Tibial artery (tissue), 4 donors: ENCODE results near the gene KNG1.

Source experiments
- DNase-seq, 2 donors: peaks; one replicate each; pipeline ENCODE4 v3.0.0-alpha.2; 2019
- H3K27ac ChIP-seq, 2 donors: fragments of 200-600 bp; sonication (generic) in 1 of 2; 1 replicate in 1 of 2; 2 replicates in 1 of 2; pipeline ENCODE4 v1.5.1; 2018 to 2019; ENCODE audit warnings: mild to moderate bottlenecking in 1 of 2
- H3K27me3 ChIP-seq, 2 donors: fragments of 200-600 bp; sonication (generic) in 1 of 2; one replicate each; pipeline versions ENCODE4 v1.5.1 to v1.6.0; 2016 to 2019
- H3K36me3 ChIP-seq, 3 donors: fragments of 200-600 bp; sonication (generic) in 2 of 3; one replicate each; pipeline ENCODE4 v1.5.1; 2016 to 2019; ENCODE audit warnings: mild to moderate bottlenecking in 2 of 3
- H3K4me1 ChIP-seq, 4 donors: fragments of 200-600 bp; sonication (generic) in 2 of 4; 1 replicate in 3 of 4; 2 replicates in 1 of 4; pipeline ENCODE4 v1.5.1; 2016 to 2019
- H3K4me3 ChIP-seq, 2 donors: fragments of 200-600 bp; sonication (generic) in 1 of 2; 1 replicate in 1 of 2; 2 replicates in 1 of 2; pipeline ENCODE4 v1.5.1; 2018 to 2019; ENCODE audit warnings: mild to moderate bottlenecking in 2 of 2
- H3K9me3 ChIP-seq, 3 donors: fragments of 200-600 bp; sonication (generic) in 1 of 3; one replicate each; pipeline ENCODE4 v1.5.1; 2016 to 2019
- CTCF ChIP-seq, 2 experiments: fragments of 200-600 bp in 1 of 2; fragments of 450-650 bp in 1 of 2; IDR thresholded peaks; one replicate each; pipeline ENCODE4 v1.5.1; 2017 to 2019; ENCODE audit warnings: antibody characterized with exemption in 2 of 2, mild to moderate bottlenecking in 1 of 2, moderate library complexity in 1 of 2
- intact Hi-C: fragments of 100-400 bp; cut with DNase I; formaldehyde crosslinking; loops from one replicate; pipeline ENCODE4 v1.15.0; 2023; ENCODE audit warnings: low total_unique reads

Gene KNG1

GRCh38 chr3:186760141-186760833, 43.1 kb downstream of the KNG1 start:
- DNase-seq = no peak
- H3K4me3 ChIP-seq = no peak overlapping the region
- H3K27me3 ChIP-seq = no peaks in the 10 kb centered on the region
- H3K4me1 ChIP-seq = no peaks in the 10 kb centered on the region
- H3K9me3 ChIP-seq = no peaks in the 10 kb centered on the region
- intact Hi-C loops = no loop called here
- no peak for TF ChIP-seq CTCF (IDR thresholded peaks at IDR 0.05)
- H3K27ac ChIP-seq = no peak overlapping the region
- no peaks in the 10 kb centered on the region for H3K36me3 ChIP-seq

GRCh38 chr3:186760897-186761447, 43.8 kb downstream of the KNG1 start:
- Histone ChIP-seq H3K4me1 (no peaks in the 10 kb centered on the region), H3K27ac (no peak overlapping the region), H3K4me3 (no peak overlapping the region), H3K9me3 (no peaks in the 10 kb centered on the region), H3K36me3 (no peaks in the 10 kb centered on the region), H3K27me3 (no peaks in the 10 kb centered on the region)
- no peak for TF ChIP-seq CTCF (IDR thresholded peaks at IDR 0.05)
- intact Hi-C loops = no loop called here
- DNase-seq = no peak

- intact Hi-C loops = no loop called here
- H3K27ac ChIP-seq = peak overlapping the region; percentile 37 to 54
- DNase-seq = no peak
- H3K4me1 ChIP-seq = peaks cover 0 to 14% (median 5%) of the 10 kb centered on the region in 4 donors
- no peak for TF ChIP-seq CTCF (IDR thresholded peaks at IDR 0.05)
- H3K27me3 ChIP-seq = no peaks in the 10 kb centered on the region
- H3K9me3 ChIP-seq = no peaks in the 10 kb centered on the region
- H3K36me3 ChIP-seq = no peaks in the 10 kb centered on the region
- H3K4me3 ChIP-seq = peak overlapping the region; percentile 49 to 58
Observed at GRCh38 chr3:186772281-186772694, 55.1 kb downstream of the KNG1 start.

GRCh38 chr3:186772701-186773417, 55.7 kb downstream of the KNG1 start:
- Histone ChIP-seq H3K4me1 (peaks cover 0 to 14% (median 5%) of the 10 kb centered on the region in 4 donors), H3K4me3 (peak overlapping the region; percentile 49 to 58), H3K27ac (peak overlapping the region; percentile 37 to 54), H3K27me3 (no peaks in the 10 kb centered on the region), H3K9me3 (no peaks in the 10 kb centered on the region), H3K36me3 (no peaks in the 10 kb centered on the region)
- intact Hi-C loops = no loop called here
- TF ChIP-seq CTCF (IDR thresholded peaks at IDR 0.05) = no peak
- peak; percentile 78 to 86 for DNase-seq

- Histone ChIP-seq H3K36me3 (no peaks in the 10 kb centered on the region), H3K27ac (no peak overlapping the region), H3K27me3 (no peaks in the 10 kb centered on the region), H3K9me3 (no peaks in the 10 kb centered on the region), H3K4me1 (peaks cover 0 to 14% (median 5%) of the 10 kb centered on the region in 4 donors), H3K4me3 (no peak overlapping the region)
- no peak for DNase-seq
- intact Hi-C loops = no loop called here
- TF ChIP-seq CTCF (IDR thresholded peaks at IDR 0.05) = no peak
Observed at GRCh38 chr3:186775999-186776398, 58.8 kb downstream of the KNG1 start.
